CD4-positive, alpha-beta T cell (primary cell): ENCODE data around the gene SERPINA6. TPM values are rescaled to one million over a fixed set of nuclear protein-coding genes. Genes with fewer than 3 reads are reported as not detected.
"Not testable (repeated sequence)": the region's sequence is repeated elsewhere in the genome, so short reads cannot be mapped to it uniquely, and the experiment has no call there.

Experiments used
- ATAC-seq: fragments of 200-7000 bp; cut with Tn5 transposase; one replicate; pipeline ENCODE4 v1.10.0; 2022; ENCODE audit warnings: mild to moderate bottlenecking; ENCODE audit not compliant: poor library complexity
- CTCF ChIA-PET: fragments of 350-600 bp; sonication (Branson Sonifier 250); formaldehyde crosslinking; loops from one replicate; lab custom pipeline; 2021; ENCODE audit warnings: antibody characterized with exemption, inconsistent platforms; lab: Charles Lee
- POLR2A ChIA-PET: fragments of 350-600 bp; sonication (Branson Sonifier 250); formaldehyde crosslinking; loops from one replicate; lab custom pipeline; 2021; ENCODE audit warnings: antibody characterized with exemption, inconsistent platforms; lab: Charles Lee
- DNase-seq, 14 experiments: peaks; one replicate each; pipeline ENCODE4 v3.0.0-alpha.2; 2013 to 2020; ENCODE audit warnings: mixed read lengths in 2 of 14
- H3K27ac ChIP-seq, 2 donors: one replicate each; pipeline versions ENCODE4 v1.5.1 to v1.7.0; 2013; ENCODE audit warnings: low read length in 2 of 2, low read depth in 1 of 2, mild to moderate bottlenecking in 1 of 2
- H3K27me3 ChIP-seq, 2 experiments: 1 replicate in 1 of 2; 2 replicates in 1 of 2; pipeline versions ENCODE4 v1.6.1 to v1.7.0; 2013; ENCODE audit warnings: low read length in 2 of 2, control low read depth in 1 of 2, mild to moderate bottlenecking in 1 of 2, moderate library complexity in 1 of 2; ENCODE audit not compliant: insufficient read depth in 2 of 2, control insufficient read depth in 1 of 2
- H3K36me3 ChIP-seq: one replicate; pipeline ENCODE4 v1.6.1; 2013; ENCODE audit warnings: low read length, control low read depth; ENCODE audit not compliant: insufficient read depth
- H3K4me1 ChIP-seq: one replicate; pipeline ENCODE4 v1.6.1; 2013; ENCODE audit warnings: low read length, control low read depth; ENCODE audit not compliant: insufficient read depth
- H3K4me3 ChIP-seq: one replicate; pipeline ENCODE4 v1.5.1; 2013; ENCODE audit warnings: mild to moderate bottlenecking, low read length, moderate library complexity
- H3K9me3 ChIP-seq, 2 experiments: 1 replicate in 1 of 2; 2 replicates in 1 of 2; pipeline versions ENCODE4 v1.6.1 to v1.7.0; 2013; ENCODE audit warnings: low read length in 2 of 2, mild to moderate bottlenecking in 2 of 2, control low read depth in 1 of 2, moderate library complexity in 1 of 2; ENCODE audit not compliant: control insufficient read depth in 1 of 2, insufficient read depth in 1 of 2
- H3K27ac Mint-ChIP-seq: one replicate; pipeline ENCODE4 v1.8.0; 2020; ENCODE audit warnings: mixed read lengths
- H3K27me3 Mint-ChIP-seq: one replicate; pipeline ENCODE4 v1.8.0; 2021; ENCODE audit warnings: mixed read lengths
- H3K36me3 Mint-ChIP-seq: one replicate; pipeline ENCODE4 v1.8.0; 2021; ENCODE audit warnings: low read depth, mixed read lengths
- H3K4me1 Mint-ChIP-seq: one replicate; pipeline ENCODE4 v1.8.0; 2021; ENCODE audit warnings: low read depth, mixed read lengths
- H3K4me3 Mint-ChIP-seq: one replicate; pipeline ENCODE4 v1.8.0; 2020; ENCODE audit warnings: mild to moderate bottlenecking, mixed read lengths
- H3K9me3 Mint-ChIP-seq: one replicate; pipeline ENCODE4 v1.8.0; 2020; ENCODE audit warnings: mixed read lengths
- CTCF ChIP-seq: fragments of 200-600 bp; IDR thresholded peaks from one replicate; pipeline ENCODE4 v1.8.0; 2022; ENCODE audit warnings: antibody characterized with exemption, mild to moderate bottlenecking
- intact Hi-C, 2 experiments: fragments of 100-400 bp; cut with DNase I in 1 of 2; cut with micrococcal nuclease in 1 of 2; formaldehyde crosslinking; loops; one replicate each; pipeline versions ENCODE4 v1.15.1 to v1.9.0; 2023 to 2025; cut with DNase I, micrococcal nuclease
- total RNA-seq, 174 experiments: library from RNA in 2 of 174; stranded (reverse) in 2 of 174; gene quantifications; one replicate each; pipeline ENCODE4 v1.2.3 and lab custom pipeline; 2021 to 2026

SERPINA6 gene
- total RNA-seq, 2 experiments from 2014 or later = not detected

GRCh38 chr14:94356379-94357056 lies 33.4 kb upstream of the SERPINA6 start:
- no peaks in the 10 kb centered on the region for H3K4me1 Mint-ChIP-seq
- no peaks in the 10 kb centered on the region for H3K36me3 ChIP-seq
- H3K27ac Mint-ChIP-seq = no peak overlapping the region
- H3K4me3 ChIP-seq = no peak overlapping the region
- H3K36me3 Mint-ChIP-seq = no peaks in the 10 kb centered on the region
- ChIA-PET POLR2A (no interaction called here), CTCF (no interaction called here)
- H3K4me1 ChIP-seq = no peaks in the 10 kb centered on the region
- no peak overlapping the region for H3K4me3 Mint-ChIP-seq
- TF ChIP-seq CTCF = no peak
- no peak overlapping the region for H3K27ac ChIP-seq
- no peaks in the 10 kb centered on the region for H3K27me3 Mint-ChIP-seq
- H3K9me3 ChIP-seq = no peaks in the 10 kb centered on the region
- peaks cover 3 to 4% of the 10 kb centered on the region in 2 experiments for H3K27me3 ChIP-seq
- DNase-seq (no peak), ATAC-seq (no peak)
- intact Hi-C loops = loop anchor here in 1 of 2 experiments (5.0 kb wide), 1 partner anchor 56 kb away; no protein-coding TSS in a partner anchor
- H3K9me3 Mint-ChIP-seq = no peaks in the 10 kb centered on the region

GRCh38 chr14:94355191-94355794 lies 32.2 kb upstream of the SERPINA6 start:
- Mint-ChIP-seq H3K27ac (no peak overlapping the region), H3K9me3 (no peaks in the 10 kb centered on the region), H3K4me1 (no peaks in the 10 kb centered on the region), H3K27me3 (no peaks in the 10 kb centered on the region), H3K4me3 (no peak overlapping the region), H3K36me3 (no peaks in the 10 kb centered on the region)
- CTCF ChIA-PET = no interaction called here
- peak in 3 of 14 experiments; percentile 20 to 28 (median 27) for DNase-seq
- Histone ChIP-seq H3K4me1 (no peaks in the 10 kb centered on the region), H3K27me3 (peaks cover 0 to 3% of the 10 kb centered on the region in 2 experiments), H3K9me3 (no peaks in the 10 kb centered on the region), H3K27ac (no peak overlapping the region), H3K36me3 (no peaks in the 10 kb centered on the region), H3K4me3 (no peak overlapping the region)
- intact Hi-C loops = loop anchor here in 1 of 2 experiments (1.0 to 5.0 kb wide), 2 partner anchors 57 to 131 kb away; no protein-coding TSS in a partner anchor
- no peak for TF ChIP-seq CTCF
- ATAC-seq = no peak
- POLR2A ChIA-PET = no interaction called here

GRCh38 chr14:94354638-94355185 lies 31.6 kb upstream of the SERPINA6 start:
- Histone ChIP-seq H3K4me3 (no peak overlapping the region), H3K36me3 (no peaks in the 10 kb centered on the region), H3K9me3 (no peaks in the 10 kb centered on the region), H3K27ac (no peak overlapping the region), H3K4me1 (no peaks in the 10 kb centered on the region), H3K27me3 (peaks cover 0 to 3% of the 10 kb centered on the region in 2 experiments)
- POLR2A ChIA-PET = no interaction called here
- CTCF ChIA-PET = no interaction called here
- no peaks in the 10 kb centered on the region for H3K27me3 Mint-ChIP-seq
- H3K9me3 Mint-ChIP-seq = no peaks in the 10 kb centered on the region
- no peaks in the 10 kb centered on the region for H3K4me1 Mint-ChIP-seq
- no peak overlapping the region for H3K4me3 Mint-ChIP-seq
- intact Hi-C loops = loop anchor here in 1 of 2 experiments (1.0 to 5.0 kb wide), 2 partner anchors 58 to 132 kb away; no protein-coding TSS in a partner anchor
- no peak overlapping the region for H3K27ac Mint-ChIP-seq
- no peak for TF ChIP-seq CTCF
- ATAC-seq = no peak
- no peaks in the 10 kb centered on the region for H3K36me3 Mint-ChIP-seq
- no peak for DNase-seq

GRCh38 chr14:94354190-94354589 lies 31.1 kb upstream of the SERPINA6 start:
- DNase-seq, H3K9me3 Mint-ChIP-seq, H3K27me3 Mint-ChIP-seq, H3K36me3 Mint-ChIP-seq, H3K27ac Mint-ChIP-seq, H3K4me3 Mint-ChIP-seq, H3K27me3 ChIP-seq, ATAC-seq, H3K4me3 ChIP-seq, intact Hi-C loops, H3K36me3 ChIP-seq, H3K27ac ChIP-seq, H3K4me1 Mint-ChIP-seq, POLR2A ChIA-PET, H3K4me1 ChIP-seq, CTCF ChIA-PET, H3K9me3 ChIP-seq: not testable (repeated sequence)
